GM12892 (cell line): ENCODE measurements around the gene SPECC1.

Experiments used
- POLR2A ChIP-seq: IDR thresholded peaks from 2 replicates; pipeline ENCODE4 v1.6.1; 2011; ENCODE audit warnings: low read depth, low read length, control low read depth
- POLR2AphosphoS5 ChIP-seq: IDR thresholded peaks from 2 replicates; pipeline ENCODE4 v1.6.1; 2011; ENCODE audit warnings: low read depth, low read length, control low read depth

DNA sequence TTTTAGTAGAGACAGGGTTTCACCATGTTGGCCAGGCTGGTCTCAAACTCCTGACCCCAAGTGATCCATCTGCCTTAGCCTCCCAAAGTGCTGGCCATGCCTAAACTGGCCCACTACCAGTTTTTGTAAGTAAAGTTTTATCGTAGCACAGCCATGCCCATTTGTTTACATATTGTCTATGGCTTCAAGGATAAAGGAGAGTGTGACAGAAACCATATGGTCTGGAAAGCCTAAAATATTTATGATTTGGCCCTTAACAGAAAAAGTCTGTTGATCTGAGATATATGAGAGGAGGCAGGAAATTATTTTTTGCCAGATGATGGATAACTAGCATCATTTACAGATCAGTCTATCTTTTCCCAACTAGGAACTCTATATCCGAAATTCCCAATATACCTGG, 36.0 kb upstream of the SPECC1 start:
- no peak for TF ChIP-seq POLR2A
- no peak for TF ChIP-seq POLR2AphosphoS5
